Hematopoietic multipotent progenitor cell (in vitro differentiated cells): ENCODE results near the gene COL23A1. TPM values are rescaled to one million over a fixed set of nuclear protein-coding genes. Genes with fewer than 3 reads are reported as not detected.
A peak's percentile ranks its signal among the peaks of the same experiment; 100 is the strongest.

Experiments used
- DNase-seq, 3 donors: peaks; one replicate each; pipeline ENCODE4 v3.0.0-alpha.2; 2011 to 2015; ENCODE audit warnings: low read depth in 2 of 3, low spot score in 2 of 3
- total RNA-seq: library from RNA; depleted of rRNA; stranded (reverse); fragments of >200 nt; gene quantifications from one replicate; pipeline ENCODE4 v1.2.3, GENCODE V29; 2012

The COL23A1 gene
- total RNA-seq, 1 donor: 0.27 TPM

GRCh38 chr5:178442405-178443257, 147.6 kb downstream of the COL23A1 start:
- DNase-seq: peak in 2 of 3 donors; percentile 27 to 49

- DNase-seq: no peak
Observed at GRCh38 chr5:178441486-178442270, 148.5 kb downstream of the COL23A1 start.

- no peak for DNase-seq
Observed at GRCh38 chr5:178440181-178440580, 150.0 kb downstream of the COL23A1 start.

GRCh38 chr5:178439493-178440180, 150.6 kb downstream of the COL23A1 start:
- DNase-seq: no peak

GRCh38 chr5:178438796-178439195, 151.4 kb downstream of the COL23A1 start:
- no peak for DNase-seq

GRCh38 chr5:178437386-178438075, 152.7 kb downstream of the COL23A1 start:
- DNase-seq: no peak

- no peak for DNase-seq
Observed at GRCh38 chr5:178436326-178436940, 153.8 kb downstream of the COL23A1 start.

GRCh38 chr5:178435321-178436238, 154.6 kb downstream of the COL23A1 start:
- DNase-seq: no peak

- DNase-seq: no peak
Observed at GRCh38 chr5:178434851-178435250, 155.3 kb downstream of the COL23A1 start.

- no peak for DNase-seq
Observed at GRCh38 chr5:178434016-178434761, 156.0 kb downstream of the COL23A1 start.

- no peak for DNase-seq
Observed at GRCh38 chr5:178433273-178433775, 156.9 kb downstream of the COL23A1 start.

- peak in 1 of 3 donors; percentile 7 for DNase-seq
Observed at GRCh38 chr5:178432421-178433272, 157.5 kb downstream of the COL23A1 start.

- no peak for DNase-seq
Observed at GRCh38 chr5:178431782-178432165, 158.4 kb downstream of the COL23A1 start.

- no peak for DNase-seq
Observed at GRCh38 chr5:178431063-178431781, 159.0 kb downstream of the COL23A1 start.

- no peak for DNase-seq
Observed at GRCh38 chr5:178430186-178431062, 159.8 kb downstream of the COL23A1 start.
